ENCODE data around the gene CD69.
A peak's percentile ranks its signal among the peaks of the same experiment; 100 is the strongest.

Gene CD69

DNA sequence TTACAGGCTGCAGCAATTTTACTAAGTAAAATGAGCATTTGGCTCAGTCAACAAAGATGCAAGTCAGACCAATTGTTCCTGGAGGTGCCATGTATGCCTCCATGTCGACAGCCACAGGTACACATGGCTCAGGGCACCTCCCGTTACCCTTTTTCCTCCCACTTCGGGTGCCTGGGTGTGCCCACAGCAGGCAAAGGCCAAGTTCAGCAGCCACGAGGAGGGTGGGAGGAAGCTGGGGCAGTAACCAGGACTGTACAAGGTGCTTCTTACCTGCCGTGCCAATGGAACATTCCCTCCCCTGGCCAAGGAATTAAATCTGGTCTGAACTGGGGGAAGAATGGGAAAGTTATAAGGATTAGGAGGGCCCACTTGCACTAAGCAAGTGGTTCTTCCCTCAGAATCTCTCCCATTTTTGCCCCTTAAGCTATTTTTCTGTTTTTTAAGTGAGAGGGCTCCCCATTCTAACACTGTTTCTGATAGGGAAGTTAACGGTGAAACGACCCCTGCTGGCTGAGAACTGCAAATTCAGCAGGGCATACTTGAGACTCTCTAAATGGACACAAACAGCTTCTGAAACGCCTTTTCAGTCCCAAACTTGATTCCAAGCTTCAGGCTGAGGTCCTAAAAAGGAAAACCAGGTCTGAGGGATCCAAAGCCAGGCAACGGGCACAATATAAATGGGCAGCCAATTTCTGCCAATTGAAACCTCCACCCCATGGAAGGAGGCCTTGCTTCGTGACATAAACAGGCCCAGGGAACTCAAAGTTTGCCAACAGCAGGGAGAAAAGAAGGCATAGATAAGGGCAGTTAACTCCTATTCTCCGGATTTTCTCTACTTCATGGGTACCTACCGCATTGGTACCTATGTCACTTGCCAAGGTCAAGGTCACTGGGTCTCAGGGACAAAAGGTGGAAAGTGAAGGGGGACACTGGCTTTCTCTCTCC, 52.6 kb downstream of the CD69 start:
- TF ChIP-seq, protein P1, sequence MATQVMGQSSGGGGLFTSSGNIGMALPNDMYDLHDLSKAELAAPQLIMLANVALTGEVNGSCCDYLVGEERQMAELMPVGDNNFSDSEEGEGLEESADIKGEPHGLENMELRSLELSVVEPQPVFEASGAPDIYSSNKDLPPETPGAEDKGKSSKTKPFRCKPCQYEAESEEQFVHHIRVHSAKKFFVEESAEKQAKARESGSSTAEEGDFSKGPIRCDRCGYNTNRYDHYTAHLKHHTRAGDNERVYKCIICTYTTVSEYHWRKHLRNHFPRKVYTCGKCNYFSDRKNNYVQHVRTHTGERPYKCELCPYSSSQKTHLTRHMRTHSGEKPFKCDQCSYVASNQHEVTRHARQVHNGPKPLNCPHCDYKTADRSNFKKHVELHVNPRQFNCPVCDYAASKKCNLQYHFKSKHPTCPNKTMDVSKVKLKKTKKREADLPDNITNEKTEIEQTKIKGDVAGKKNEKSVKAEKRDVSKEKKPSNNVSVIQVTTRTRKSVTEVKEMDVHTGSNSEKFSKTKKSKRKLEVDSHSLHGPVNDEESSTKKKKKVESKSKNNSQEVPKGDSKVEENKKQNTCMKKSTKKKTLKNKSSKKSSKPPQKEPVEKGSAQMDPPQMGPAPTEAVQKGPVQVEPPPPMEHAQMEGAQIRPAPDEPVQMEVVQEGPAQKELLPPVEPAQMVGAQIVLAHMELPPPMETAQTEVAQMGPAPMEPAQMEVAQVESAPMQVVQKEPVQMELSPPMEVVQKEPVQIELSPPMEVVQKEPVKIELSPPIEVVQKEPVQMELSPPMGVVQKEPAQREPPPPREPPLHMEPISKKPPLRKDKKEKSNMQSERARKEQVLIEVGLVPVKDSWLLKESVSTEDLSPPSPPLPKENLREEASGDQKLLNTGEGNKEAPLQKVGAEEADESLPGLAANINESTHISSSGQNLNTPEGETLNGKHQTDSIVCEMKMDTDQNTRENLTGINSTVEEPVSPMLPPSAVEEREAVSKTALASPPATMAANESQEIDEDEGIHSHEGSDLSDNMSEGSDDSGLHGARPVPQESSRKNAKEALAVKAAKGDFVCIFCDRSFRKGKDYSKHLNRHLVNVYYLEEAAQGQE (IDR thresholded peaks at IDR 0.05; ENCODE audit: low read depth): no peak
- TF ChIP-seq RAD21 (IDR thresholded peaks at IDR 0.05; ENCODE audit: low read depth): peak; percentile 78

DNA sequence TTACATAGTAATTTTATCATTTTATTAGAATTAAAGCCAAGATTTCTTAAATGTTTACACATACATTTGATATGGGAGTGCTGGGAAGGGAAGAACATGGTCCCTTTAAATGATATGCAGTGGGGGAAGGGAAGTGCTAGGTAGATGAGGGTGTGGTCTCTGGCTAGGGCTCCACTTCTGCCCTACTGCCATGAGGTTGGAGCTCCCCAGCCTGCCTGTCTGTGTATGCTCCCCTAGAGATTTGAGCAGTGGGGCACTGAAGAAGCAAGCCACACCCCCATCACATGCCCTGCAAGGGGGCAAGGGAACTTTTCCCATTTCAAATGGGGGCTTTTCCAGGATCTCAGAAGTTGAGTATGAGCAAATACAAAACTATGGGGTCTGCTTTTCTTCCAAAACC, 53.3 kb downstream of the CD69 start:
- TF ChIP-seq ZBTB7A (IDR thresholded peaks at IDR 0.05; ENCODE audit: low read depth) (no peak), NFIC (IDR thresholded peaks at IDR 0.05) (no peak), TCF12 (IDR thresholded peaks at IDR 0.05; ENCODE audit: low read depth) (no peak), EGR1 (IDR thresholded peaks at IDR 0.05) (no peak), YY1 (IDR thresholded peaks at IDR 0.05; ENCODE audit: low read depth) (no peak), TAF1 (IDR thresholded peaks at IDR 0.05; ENCODE audit: low read depth) (no peak), EP300 (IDR thresholded peaks at IDR 0.05; ENCODE audit: borderline replicate concordance) (no peak), RAD21 (IDR thresholded peaks at IDR 0.05; ENCODE audit: low read depth) (no peak), TEAD4 (IDR thresholded peaks at IDR 0.05) (no peak), MAX (IDR thresholded peaks at IDR 0.05) (no peak), CEBPB (IDR thresholded peaks at IDR 0.05) (no peak), CREB1 (IDR thresholded peaks at IDR 0.05; ENCODE audit: low read depth) (no peak)
- TF ChIP-seq, protein P1 (IDR thresholded peaks at IDR 0.05; ENCODE audit: low read depth): no peak
- TF ChIP-seq, protein P2, sequence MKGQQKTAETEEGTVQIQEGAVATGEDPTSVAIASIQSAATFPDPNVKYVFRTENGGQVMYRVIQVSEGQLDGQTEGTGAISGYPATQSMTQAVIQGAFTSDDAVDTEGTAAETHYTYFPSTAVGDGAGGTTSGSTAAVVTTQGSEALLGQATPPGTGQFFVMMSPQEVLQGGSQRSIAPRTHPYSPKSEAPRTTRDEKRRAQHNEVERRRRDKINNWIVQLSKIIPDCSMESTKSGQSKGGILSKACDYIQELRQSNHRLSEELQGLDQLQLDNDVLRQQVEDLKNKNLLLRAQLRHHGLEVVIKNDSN (IDR thresholded peaks at IDR 0.05): no peak

DNA sequence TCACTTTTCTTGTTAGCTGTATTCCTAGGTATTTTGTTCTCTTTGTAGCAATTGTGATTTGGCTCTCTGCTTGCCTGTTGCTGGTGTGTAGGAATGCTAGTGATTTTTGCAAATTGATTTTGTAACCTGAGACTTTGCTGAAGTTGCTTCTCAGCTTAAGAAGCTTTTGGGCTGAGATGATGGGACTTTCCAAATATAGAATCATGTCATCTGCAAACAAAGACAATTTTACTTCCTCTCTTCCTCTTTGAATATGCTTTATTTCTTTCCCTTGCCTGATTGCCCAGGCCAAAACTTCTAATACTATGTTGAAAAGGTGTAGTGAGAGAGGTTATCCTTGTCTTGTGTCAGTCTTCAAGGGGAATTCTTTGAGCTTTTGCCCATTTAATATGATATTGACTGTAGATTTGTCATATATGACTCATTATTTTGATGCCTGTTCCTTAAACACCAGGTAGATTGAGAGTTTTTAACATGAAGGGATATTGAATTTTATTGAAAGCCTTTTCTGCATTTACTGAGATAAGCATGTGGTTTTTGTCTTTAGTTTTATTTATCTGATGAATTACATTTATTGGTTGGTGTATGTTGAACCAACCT, 54.5 kb downstream of the CD69 start:
- TF ChIP-seq, protein P1 (IDR thresholded peaks at IDR 0.05; ENCODE audit: low read depth): no peak
- TF ChIP-seq TEAD4 (IDR thresholded peaks at IDR 0.05): no peak
- TF ChIP-seq NFIC (IDR thresholded peaks at IDR 0.05): no peak
- TF ChIP-seq TCF12 (IDR thresholded peaks at IDR 0.05; ENCODE audit: low read depth): no peak
- TF ChIP-seq, protein P2 (IDR thresholded peaks at IDR 0.05): no peak
- TF ChIP-seq EGR1 (IDR thresholded peaks at IDR 0.05): no peak
- TF ChIP-seq MAX (IDR thresholded peaks at IDR 0.05): no peak
- no peak for TF ChIP-seq FOXM1 (IDR thresholded peaks at IDR 0.05; ENCODE audit: borderline replicate concordance, low read depth)
- no peak for TF ChIP-seq RAD21 (IDR thresholded peaks at IDR 0.05; ENCODE audit: low read depth)
- no peak for TF ChIP-seq CEBPB (IDR thresholded peaks at IDR 0.05)
- no peak for TF ChIP-seq ZBTB7A (IDR thresholded peaks at IDR 0.05; ENCODE audit: low read depth)

Measured in Ishikawa (cell line).